GM21619 (cell line): ENCODE data around the gene PANK4.

Experiments used
- ATAC-seq: cut with Tn5 transposase; IDR thresholded peaks from one replicate; pipeline ENCODE4 v1.9.1; 2021; ENCODE audit not compliant: unreplicated experiment

PANK4 gene

DNA sequence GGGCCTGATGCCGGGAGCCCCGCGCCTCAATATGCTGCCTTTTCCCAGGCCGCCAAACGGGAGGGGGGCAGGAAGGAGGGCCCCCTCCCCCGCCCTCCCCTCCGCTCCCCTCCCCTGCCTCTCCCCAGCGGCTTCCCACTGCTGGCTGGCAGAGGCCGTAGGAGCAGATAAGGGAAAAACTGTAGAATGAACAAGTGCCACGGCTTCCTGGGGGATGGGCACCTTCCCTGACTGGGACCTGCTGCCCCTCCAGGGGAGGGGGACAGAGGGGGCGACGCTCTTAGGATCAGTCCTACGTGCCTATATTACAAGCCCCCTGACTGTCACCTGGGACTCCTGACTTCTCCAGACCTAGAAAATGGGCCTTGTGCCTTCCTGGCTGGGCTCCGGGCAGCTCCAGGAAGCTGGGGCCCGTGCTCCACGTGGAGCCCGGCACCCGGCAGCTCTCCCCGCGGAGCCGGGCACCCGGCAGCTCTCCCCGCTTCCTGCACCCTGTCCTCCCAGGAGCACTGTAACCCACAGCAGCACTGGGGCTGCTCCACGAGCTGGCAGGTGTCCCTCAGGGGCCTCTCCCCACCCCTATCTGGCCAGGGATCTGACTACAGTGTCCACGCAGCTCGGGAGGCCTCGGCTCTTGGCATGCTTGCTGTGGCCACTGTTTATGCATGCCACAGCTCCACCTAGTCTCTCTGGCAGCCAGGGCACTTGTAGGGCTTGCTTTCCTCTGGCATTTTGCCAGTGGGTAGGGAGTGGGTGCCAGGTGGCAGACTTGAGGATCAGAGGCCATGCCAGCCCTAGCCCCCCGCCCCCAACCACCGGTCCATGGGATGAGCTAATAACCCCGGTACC is 4.3 kb upstream of the PANK4 start:
- ATAC-seq: no peak

DNA sequence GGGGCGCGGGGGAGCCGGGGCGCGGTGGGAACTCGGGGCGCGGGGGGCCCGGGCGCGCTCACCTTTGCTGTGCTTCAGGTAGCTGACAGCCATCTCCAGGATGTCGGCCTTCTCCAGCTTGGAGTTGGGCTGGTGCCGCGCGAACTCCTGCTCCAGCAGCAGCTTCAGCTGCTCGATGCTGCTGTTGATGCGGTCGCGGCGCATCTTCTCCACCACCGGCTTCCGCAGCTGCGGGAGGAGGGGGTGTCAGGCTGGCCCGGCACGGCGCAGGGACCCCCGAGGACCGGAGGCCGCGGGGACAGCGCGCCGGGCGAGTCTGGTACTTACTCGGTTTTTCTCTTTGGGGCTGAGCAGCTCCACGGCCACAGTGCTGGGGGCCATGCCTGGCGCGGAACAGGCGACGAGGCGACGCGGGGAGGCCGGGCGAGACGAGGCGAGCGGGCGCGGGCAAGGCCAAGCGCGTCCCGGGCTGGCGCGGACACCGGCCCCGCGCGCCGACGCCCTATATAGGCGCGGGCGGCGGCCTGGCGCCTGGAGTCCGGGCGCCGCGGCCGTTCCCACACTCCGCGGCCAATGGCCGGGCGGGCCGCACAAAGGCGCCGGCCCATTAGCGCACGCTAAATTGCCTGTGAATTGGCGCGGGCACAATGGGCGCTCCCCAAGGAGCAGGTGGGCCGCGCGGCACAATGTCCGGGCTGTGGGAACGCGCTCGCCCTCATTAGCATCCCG is 3.6 kb upstream of the PANK4 start, which contains the start of gene HES5:
Gene HES5 (minus strand): TSS at position 480 of the 729 bp plus-strand sequence. CDS start 99 bp downstream, at position 381.
- ATAC-seq: no peak

DNA sequence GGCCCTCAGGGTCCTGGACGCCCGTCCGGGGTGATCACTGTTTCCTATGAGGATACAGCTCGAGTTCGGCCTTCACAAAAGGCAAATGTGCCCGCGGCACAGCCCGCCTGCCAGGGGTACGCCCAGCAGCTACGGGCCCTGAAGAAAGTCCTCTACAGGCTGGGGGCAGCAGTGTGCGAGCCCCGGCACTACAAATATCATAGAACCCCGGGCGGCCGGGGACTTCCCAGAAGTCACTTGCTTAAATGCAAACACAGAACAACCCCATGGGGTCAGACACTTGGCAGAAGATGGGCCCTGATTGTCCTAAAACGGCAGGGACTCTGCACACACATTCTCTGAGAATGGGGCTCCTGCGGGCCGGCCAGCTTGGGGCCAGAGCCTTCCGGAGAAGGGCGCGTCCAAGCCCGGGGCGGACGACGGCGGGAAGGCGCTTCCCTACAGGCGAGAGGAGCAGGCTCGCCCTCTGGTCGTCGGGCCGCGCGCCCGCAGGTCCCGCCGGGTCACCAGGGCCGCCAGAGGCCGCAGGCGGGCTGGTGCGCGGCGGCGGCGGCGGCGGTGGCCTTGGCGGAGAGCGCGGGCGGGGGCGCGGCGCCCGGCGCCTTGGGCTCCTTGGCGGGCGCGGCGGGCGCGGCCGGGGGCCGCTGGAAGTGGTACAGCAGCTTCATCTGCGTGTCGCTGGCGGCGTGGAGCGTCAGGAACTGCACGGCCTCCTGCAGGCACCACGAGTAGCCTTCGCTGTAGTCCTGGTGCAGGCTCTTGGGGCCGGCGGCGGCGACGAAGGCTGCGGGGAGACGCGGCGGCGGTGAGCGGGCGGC is 2.8 kb upstream of the PANK4 start:
- no peak for ATAC-seq

DNA sequence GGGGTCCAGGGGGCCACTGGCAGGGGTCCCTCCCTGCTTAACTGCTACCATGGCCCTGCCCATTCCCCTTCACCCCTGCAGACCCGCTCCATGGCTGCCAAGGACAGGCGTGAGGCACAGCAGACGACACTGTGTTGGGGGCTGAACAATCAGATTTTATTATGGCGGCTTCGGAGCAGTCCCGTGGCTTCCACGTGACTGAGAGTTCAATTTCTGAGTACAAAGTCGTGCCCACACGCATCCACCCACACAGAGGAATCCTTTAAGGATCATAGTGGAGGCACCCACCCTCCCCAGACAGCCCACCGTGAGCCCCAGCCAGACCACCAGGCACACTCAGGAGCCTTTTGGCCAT is 2.2 kb upstream of the PANK4 start:
- no peak for ATAC-seq

DNA sequence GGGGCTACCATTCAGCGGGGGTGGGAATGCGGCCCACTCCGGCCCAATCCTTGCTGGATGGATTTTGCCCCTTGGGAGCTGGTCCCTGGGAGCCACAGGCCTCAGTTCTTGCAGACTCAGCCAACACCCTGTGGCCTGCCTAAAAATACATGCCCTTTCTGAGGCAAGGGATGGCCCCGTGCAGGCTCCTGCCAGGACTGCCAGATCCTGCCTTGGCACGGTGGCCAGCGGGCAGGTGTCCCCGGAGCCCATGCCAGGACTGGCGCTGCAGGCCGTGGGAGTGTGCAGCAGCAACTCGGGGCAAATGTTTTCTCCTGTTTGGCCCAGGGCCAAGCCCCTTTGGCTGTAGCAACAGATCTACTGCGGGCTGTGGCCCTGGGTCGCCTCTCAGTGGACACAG is 1.6 kb upstream of the PANK4 start:
- no peak for ATAC-seq

DNA sequence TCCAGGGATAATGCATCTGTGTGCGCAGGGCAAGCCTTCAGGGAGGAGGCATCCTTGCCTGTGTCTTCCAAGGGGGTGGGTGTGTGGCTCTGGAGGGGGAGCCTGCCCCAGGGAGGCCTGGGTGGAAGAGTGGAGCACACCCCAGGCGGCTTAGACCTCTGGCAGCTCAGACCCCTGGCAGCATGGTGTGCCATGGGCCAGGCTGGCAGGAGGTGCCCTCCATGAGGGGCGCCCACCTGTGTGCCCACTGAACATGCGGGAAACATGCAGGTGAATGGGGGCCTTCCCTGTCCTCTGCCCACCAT is 1.1 kb upstream of the PANK4 start:
- no peak for ATAC-seq

DNA sequence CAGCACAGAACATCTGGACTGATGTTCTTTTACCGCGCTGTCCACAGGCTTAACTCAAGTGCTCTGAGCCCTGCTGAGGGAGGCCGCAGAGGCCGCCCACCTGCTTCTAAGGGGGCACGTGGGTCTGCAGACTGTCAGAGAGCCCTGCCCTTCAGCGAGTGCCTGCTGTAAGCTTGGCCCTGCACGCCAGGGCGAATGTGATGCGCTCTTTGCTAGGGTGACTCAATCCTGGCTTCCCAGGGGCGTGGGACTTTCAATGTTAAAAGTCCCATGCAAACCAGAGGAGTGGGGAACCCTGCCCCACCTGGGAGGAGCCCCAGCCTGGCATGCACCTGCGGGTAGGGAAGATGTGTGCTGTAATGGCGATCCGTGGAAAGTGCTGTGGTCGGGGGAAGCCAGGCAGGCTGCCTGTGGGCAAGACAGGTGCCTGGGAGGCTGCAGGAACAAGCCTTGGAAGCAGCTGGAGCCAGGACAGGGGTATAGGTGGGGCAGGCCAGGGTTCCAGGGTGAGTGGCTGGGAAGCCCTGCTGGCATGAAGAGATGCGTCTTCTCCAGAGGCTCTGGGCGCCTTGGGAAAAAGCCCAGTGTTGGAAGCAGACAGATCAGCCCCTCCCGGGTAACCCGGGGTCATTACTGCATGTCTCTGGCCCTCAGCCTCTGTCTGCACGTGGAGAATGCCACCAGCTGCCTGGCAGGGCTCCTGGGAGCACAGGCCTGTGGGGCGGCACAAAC is 594 bp upstream of the PANK4 start:
- peak; percentile 30 for ATAC-seq

DNA sequence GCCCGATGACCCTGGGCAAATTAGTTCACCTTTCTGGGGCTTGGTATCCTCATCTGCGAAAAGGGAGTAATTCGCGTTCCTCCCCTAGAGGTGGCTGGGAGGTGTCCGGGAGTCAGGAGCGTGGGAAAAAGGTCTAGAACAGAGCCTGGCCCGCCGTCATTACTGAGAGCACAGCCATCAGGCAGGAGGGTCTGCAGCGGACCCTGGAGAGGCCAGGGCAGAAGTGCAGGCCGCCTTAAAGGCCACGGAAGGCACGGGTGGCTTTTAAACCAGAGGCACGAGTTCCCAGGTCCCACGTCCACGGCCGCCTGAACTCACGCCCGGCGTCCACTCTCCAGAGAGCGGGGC is 850 bp downstream of the PANK4 start:
- no peak for ATAC-seq

DNA sequence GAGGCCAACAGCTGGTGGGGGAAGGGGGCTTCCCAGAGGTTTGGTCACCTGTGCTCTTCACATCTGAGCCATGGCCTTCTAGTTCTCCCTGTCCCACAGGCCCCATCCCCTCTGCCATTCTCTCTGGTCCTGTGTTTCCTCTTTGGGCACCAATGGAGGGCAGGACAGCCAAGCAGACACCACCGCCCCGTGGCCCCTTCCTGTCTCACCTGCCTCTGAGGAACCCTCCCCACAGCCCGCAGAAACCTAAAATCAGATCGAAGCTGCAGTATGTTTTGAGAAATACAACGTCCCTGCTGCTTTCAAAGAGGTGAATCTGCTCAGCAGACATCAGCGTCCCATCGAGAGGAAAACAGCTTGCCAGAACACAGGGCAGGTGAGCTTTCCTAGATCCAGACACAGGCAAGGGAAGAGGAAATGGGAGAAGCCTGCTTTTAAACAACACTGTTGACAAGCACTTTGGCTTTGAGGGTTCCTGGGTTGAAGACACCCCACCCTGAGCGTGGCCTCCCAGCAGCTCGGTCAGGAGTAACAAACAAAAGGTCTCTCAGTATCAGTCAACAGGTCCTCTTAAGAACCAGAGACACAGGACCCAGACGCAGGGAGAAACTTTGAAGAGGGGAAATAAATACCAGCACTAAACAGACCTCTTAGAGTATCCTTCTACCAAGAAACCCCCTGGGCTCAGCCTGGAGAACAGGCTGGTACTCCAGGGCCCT is 2.3 kb downstream of the PANK4 start:
- ATAC-seq: no peak

DNA sequence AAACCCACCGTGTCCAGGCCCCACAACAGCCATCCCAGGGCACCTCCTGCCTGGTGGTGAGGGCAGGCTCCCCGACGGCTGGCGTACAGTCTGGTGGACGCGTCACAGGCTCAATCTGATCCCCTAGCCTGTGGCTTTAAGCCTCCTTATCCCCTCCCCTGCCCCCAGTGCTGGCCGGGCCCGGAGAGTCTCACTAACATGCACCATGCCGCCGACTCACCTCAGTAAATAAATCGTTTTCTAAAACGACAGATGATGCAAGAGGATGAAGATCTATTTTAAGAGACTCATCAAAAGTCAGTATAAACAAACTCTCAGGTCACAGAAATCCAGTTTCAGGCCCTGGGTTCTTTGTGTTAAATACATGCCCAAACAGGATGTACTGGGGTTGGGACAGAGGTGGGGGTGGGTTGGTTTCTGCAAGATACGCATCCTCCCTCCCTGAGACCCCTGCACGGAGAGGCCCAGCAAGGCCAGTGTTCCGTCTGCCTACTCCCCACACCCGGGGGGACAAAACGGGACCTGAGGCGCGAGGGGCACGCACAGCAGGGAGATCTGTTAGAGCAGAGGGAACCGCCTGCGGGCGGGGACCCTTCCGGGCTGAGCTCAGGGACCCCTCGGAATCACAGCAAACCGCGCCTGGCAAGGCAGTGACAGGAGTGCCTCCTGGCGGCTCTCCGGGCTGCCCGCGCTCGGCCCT is 3.1 kb downstream of the PANK4 start:
- no peak for ATAC-seq

DNA sequence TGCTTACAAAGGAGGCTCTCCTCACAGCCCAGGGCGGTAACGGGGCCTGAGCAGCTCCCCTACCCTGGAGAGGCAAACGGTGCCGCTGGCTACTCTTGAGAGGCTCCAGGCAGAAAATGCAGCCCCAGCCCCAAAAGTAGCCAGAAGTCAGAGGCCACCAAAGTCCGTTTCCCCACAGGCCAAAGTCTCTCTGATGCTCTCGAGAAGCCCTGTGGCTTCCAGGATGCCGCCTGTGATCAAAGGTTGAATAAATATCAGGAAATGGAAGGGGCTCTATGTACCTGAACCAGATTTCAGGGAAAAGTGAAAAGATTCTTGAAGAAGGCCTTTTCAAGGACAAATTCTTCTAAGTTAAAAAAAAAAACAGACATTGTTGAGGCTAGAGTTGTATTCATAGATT is 4.2 kb downstream of the PANK4 start:
- no peak for ATAC-seq

DNA sequence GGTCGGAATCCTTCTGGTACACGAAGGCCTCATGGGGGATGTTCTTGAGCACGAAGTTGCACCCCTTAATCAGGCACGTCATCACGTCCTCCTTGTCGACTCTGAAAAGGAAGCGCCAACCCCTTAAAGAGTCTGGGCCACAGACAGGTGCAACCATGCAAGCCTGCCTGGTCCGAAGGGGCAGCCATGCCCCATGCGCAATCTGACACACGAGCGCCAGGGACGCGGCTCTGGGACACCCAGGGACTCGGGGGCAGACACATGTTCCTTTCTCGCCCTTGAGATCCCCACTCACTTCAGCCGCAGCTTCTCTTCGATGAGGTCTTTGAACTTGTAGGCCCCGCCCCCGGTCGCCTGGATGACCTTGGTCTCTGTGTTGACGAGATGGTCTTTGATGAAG is 5.6 kb downstream of the PANK4 start:
- no peak for ATAC-seq

DNA sequence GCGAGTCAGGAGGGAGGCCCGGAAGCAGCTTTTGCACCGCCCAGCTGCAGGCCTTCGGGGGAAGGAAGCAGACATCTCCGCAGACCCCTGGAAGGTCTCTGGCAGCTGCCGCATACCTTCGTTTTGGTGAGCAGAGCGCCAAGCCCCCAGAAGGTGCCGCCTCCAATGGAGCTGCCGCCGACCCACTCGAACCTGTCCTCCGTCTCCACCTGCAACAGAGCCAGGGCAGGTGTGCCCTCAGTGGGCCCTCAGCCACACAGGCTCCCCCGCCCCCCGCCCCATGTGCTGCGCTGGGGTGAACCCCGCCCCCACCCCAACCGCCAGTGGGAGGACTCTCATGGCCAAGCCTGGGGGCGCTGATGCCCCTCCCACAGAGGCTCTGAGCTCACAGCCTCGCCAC is 6.2 kb downstream of the PANK4 start:
- no peak for ATAC-seq

DNA sequence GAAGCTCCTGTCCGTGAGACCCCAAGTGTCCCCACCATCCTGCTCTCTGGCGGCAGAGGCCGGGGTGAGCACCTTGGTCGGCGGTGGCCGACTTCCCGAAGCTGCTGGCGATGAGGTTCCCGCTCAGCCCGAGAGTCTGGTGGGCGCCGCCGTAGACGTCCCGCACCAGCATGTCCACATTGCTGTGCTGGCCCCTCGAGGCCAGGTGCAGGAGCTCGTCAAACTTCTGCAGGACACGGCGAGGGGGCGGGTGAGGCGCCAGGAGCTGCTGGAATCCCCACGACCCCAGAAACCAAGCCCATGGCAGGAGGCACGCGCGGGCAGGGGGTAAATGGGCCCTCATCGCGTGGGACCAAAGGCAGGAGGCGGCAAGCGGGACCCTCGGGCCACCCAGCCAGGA is 6.7 kb downstream of the PANK4 start:
- no peak for ATAC-seq

DNA sequence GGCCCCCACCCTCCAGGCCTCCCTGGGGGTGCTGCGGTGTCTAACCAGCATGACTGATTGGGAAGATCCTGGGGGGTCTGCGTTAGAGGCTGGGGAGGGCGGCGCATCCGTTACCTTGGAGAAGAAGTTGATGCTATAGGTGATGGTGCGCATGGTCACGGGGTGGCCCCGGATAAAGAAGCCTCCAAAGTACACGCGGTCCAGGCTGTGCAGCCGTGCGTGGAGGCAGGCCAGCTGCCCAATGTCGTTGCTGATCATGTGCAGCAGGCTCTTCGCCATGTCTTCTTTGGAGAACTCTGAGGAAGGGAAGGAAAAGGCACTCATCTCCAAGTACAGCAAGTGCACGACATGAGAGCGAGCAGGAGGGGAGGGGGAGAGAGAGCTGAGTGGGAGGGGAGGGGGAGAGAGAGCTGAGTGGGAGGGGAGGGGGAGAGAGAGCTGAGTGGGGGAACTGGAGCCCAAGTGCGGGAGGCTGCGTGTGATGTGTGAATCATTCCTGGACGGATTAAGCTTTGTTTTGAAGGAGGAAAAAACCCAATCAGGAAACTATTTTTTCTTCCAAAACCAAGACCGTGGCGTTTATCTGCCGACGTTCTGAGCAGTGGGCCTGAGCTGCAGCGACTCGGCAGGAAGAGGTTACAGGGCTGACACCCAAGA is 7.2 kb downstream of the PANK4 start:
- ATAC-seq: no peak

DNA sequence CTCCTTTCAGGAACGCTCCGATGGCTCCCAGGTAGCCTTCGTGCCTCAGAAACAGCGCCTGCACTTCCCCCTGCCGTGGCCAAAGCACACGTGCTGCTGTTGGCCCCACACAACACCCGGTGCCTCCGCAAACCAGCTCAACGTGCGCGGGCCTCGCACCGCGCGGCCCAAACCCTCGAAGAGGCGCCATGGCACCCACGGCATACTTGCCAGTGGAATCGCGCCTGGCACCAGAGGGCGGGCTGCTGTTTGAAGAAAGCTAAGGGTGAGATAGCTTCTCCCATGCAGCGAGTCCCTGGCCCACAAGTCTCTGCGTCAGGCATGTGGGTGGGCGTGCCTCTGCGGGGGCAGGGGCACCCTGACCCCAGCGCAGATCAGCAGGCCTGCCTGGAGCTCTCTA is 7.9 kb downstream of the PANK4 start:
- no peak for ATAC-seq

DNA sequence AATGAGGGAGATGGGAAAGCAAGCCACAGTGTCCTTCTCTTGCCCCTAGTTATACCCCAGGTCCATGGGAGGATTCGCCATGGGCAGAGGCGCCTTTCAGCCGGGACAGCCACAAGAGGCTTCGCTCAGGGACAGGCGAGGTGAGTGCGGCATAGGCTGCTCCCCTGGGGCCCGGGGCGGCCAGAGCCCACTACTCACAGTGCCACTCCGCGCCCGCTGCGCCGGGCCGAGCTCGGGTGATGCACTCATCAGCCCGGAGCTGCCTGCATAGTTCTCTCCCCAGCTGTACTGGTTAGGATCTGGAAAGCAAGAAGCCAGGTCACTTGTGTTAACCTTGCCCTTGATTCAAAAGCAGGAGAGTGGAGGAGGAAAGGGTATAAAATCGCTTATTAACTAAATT is 8.4 kb downstream of the PANK4 start:
- ATAC-seq: no peak

DNA sequence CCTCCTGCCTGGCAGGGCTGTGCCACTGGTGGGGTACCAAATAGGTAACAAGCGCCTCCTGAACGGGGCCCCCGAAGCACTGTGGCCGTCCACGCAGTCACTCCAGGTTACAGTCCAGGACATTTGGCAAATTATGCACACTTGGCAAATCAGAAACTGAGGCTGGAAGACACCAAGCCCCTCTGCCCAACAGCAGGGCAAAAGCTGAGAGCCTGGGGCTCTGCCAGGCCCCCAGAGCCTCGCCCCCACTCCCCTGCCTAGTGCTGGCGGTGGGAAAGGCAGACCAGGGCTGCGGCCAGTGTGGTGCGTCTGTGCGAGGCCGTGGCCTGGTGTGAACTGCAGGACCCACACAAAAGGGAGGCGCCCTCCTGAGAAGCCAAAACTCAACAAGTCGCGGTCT is 9.4 kb downstream of the PANK4 start:
- no peak for ATAC-seq

DNA sequence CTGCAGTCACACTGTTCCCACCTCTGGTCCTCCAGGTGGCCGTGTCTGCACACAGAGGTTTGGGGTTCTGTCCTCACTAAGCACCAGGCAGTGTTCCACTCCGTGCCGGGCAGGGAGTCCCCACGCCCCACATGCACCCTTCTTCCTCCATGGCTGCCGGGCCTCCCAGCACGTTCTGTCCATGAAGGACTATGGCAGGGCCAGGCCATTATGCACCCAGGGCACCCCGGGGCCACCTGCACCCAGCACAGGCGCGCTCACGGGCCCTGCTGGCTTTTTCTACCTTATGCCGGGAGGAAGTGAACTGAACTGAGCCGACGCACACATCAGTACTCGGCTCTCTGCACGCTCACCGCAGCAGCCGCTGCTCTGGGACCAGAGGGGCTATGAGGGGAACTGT is 10.3 kb downstream of the PANK4 start:
- ATAC-seq: no peak

DNA sequence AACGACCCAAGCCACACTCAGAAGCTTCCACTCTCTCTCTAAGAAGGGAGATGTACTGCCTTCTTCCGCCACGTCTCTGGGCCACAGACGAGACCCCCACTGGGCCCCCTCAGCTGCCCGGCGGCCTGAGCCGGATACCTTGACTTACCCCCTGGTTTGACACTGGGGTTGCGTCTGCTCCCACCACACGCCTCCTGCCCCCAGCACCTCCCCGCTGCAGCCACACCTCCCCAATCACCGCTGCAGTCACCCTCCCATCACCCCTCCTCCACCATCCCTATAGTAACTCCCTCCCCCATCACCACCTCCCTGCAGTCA is 10.7 kb downstream of the PANK4 start:
- no peak for ATAC-seq
